Measurements from ENCODE around the gene SH3GL1. TPM values are rescaled to one million over a fixed set of nuclear protein-coding genes. Genes with fewer than 3 reads are reported as not detected.

SH3GL1 gene
- total and polyA plus RNA-seq, 9 of the 15 experiments (the other 6 are each of a cell fraction or from before 2014, with no cell fraction given) = 1.7 to 75.3 (median 25.7) TPM

GRCh38 chr19:4402171-4403004, 2.0 kb upstream of the SH3GL1 start, which contains the start of gene CHAF1A (continued):
- TF ChIP-seq, protein P1, sequence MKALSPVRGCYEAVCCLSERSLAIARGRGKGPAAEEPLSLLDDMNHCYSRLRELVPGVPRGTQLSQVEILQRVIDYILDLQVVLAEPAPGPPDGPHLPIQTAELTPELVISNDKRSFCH (CRISPR knock-in tag; IDR thresholded peaks at IDR 0.05) = no peak
- TF ChIP-seq, protein P1 (tag; IDR thresholded peaks at IDR 0.05) = peak; percentile 75
- TF ChIP-seq BRD4 (IDR thresholded peaks at IDR 0.05) (0 out of 2 replicates have a peak, but pooled peaks have one; percentile 24), CREM (IDR thresholded peaks at IDR 0.05; ENCODE audit: low read depth) (peak; percentile 97), MAFG (tag; conservative IDR thresholded peaks at IDR 0.05) (no peak), NR0B1 (IDR thresholded peaks at IDR 0.05; ENCODE audit: partially characterized antibody) (no peak), NBN (IDR thresholded peaks at IDR 0.05; ENCODE audit: low read depth) (no peak), NCOA4 (IDR thresholded peaks at IDR 0.05; ENCODE audit: partially characterized antibody) (no peak), ZC3H8 (IDR thresholded peaks at IDR 0.05) (no peak), JUND (IDR thresholded peaks at IDR 0.05; ENCODE audit: borderline replicate concordance, low read depth, low read length) (peak; percentile 81; the same call in 1 of the 2 replicates), JUND (tag; IDR thresholded peaks at IDR 0.05; ENCODE audit: borderline replicate concordance, low read depth, low read length) (peak; percentile 71; the same call in 1 of the 3 replicates), DNMT1 (IDR thresholded peaks at IDR 0.05) (no peak), TEAD4 (IDR thresholded peaks at IDR 0.05; ENCODE audit: low read length) (no peak), TEAD4 (CRISPR knock-in tag; IDR thresholded peaks at IDR 0.05; ENCODE audit: borderline replicate concordance) (0 out of 2 replicates have a peak, but pooled peaks have one; percentile 20), SIN3B (IDR thresholded peaks at IDR 0.05; ENCODE audit: low read depth) (peak; percentile 83; the same call in 1 of the 2 replicates), GTF2B (IDR thresholded peaks at IDR 0.05; ENCODE audit: extremely low read depth, insufficient read length) (no peak), ZNF197 (CRISPR knock-in tag; IDR thresholded peaks at IDR 0.05; ENCODE audit: low read depth) (no peak), ZNF232 (CRISPR knock-in tag; IDR thresholded peaks at IDR 0.05) (no peak), POLR2AphosphoS2 (IDR thresholded peaks at IDR 0.05; ENCODE audit: low read length) (no peak), PYGO2 (tag; IDR thresholded peaks at IDR 0.05) (no peak), DMBX1 (CRISPR knock-in tag; IDR thresholded peaks at IDR 0.05; ENCODE audit: borderline replicate concordance) (peak; percentile 81), RBM22 (IDR thresholded peaks at IDR 0.05; ENCODE audit: low read depth, low read length, poor library complexity, severe bottlenecking) (peak; percentile 35), CSDE1 (IDR thresholded peaks at IDR 0.05) (no peak), ZNF561 (CRISPR knock-in tag; conservative IDR thresholded peaks at IDR 0.05) (no peak)
- TF ChIP-seq, protein P2, sequence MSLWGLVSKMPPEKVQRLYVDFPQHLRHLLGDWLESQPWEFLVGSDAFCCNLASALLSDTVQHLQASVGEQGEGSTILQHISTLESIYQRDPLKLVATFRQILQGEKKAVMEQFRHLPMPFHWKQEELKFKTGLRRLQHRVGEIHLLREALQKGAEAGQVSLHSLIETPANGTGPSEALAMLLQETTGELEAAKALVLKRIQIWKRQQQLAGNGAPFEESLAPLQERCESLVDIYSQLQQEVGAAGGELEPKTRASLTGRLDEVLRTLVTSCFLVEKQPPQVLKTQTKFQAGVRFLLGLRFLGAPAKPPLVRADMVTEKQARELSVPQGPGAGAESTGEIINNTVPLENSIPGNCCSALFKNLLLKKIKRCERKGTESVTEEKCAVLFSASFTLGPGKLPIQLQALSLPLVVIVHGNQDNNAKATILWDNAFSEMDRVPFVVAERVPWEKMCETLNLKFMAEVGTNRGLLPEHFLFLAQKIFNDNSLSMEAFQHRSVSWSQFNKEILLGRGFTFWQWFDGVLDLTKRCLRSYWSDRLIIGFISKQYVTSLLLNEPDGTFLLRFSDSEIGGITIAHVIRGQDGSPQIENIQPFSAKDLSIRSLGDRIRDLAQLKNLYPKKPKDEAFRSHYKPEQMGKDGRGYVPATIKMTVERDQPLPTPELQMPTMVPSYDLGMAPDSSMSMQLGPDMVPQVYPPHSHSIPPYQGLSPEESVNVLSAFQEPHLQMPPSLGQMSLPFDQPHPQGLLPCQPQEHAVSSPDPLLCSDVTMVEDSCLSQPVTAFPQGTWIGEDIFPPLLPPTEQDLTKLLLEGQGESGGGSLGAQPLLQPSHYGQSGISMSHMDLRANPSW (CRISPR knock-in tag; IDR thresholded peaks at IDR 0.05) = no peak

Measured in K562 (cell line).